ENCODE results near the gene CCDC200. TPM values are rescaled to one million over a fixed set of nuclear protein-coding genes. Genes with fewer than 3 reads are reported as not detected.
A peak's percentile ranks its signal among the peaks of the same experiment; 100 is the strongest.

CCDC200 gene
- total RNA-seq, 2 experiments from 2014 or later = not detected

DNA sequence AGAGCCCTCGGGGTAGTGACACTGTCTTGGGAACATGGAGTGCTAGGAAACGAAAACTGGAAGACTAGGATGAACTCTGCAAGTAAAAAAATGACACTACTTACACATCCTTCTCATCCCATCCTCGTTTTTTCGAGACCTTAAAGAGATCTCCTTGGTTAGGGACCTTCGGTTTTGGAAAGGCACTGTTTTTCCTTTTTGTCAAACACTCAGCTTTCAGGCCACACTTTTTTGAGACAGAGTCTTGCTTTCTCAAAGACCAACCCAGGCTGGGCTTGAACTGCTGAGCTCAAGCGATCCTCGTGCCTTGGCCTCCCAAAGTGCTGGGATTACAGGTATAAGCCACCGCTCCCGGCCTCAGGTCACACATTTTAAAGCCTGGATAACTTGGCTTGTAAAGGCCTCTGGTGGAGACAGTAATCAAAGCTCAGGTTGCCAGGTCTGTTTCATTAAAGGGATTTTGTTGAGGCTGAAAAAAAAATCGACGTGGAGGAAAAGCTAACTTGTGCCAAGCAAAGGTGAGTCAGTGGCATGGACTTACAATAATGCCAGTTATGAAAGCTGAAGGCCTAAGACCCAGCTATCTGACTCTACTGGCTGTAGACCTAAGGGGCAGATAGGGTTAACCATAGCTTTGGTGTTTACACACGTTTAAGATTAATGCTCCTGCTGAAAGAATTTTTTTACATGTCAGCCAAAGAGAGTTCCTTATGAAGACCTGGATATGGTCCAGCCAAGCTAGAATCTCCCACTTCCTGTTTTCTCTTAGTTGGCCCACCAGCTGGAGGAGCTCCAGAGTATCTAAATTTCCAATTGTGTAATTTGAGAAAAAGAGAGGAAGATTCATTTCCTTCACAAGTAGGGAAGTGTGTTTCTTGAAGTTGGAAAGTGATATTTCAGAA, 56.6 kb downstream of the CCDC200 start:
- Histone ChIP-seq H3K79me2 (ENCODE audit: insufficient read depth, low read depth, low read length) (peaks cover 35% of the 10 kb centered on the region; the same call in 1 of the 2 replicates), H3K4me3 (ENCODE audit: low read depth, low read length, poor library complexity, severe bottlenecking) (peak overlapping the region; percentile 82)
- TF ChIP-seq, protein P1, sequence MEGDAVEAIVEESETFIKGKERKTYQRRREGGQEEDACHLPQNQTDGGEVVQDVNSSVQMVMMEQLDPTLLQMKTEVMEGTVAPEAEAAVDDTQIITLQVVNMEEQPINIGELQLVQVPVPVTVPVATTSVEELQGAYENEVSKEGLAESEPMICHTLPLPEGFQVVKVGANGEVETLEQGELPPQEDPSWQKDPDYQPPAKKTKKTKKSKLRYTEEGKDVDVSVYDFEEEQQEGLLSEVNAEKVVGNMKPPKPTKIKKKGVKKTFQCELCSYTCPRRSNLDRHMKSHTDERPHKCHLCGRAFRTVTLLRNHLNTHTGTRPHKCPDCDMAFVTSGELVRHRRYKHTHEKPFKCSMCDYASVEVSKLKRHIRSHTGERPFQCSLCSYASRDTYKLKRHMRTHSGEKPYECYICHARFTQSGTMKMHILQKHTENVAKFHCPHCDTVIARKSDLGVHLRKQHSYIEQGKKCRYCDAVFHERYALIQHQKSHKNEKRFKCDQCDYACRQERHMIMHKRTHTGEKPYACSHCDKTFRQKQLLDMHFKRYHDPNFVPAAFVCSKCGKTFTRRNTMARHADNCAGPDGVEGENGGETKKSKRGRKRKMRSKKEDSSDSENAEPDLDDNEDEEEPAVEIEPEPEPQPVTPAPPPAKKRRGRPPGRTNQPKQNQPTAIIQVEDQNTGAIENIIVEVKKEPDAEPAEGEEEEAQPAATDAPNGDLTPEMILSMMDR (conservative IDR thresholded peaks at IDR 0.05; ENCODE audit: low read length) = peak; percentile 58
- TF ChIP-seq EZH2phosphoT487 (IDR thresholded peaks at IDR 0.05; ENCODE audit: borderline replicate concordance, low read depth, low read length) = no peak

More for the DNA sequence above, 56.6 kb downstream of the CCDC200 start:
- intact Hi-C loops (cut with micrococcal nuclease; ENCODE audit: unreplicated experiment) = loop anchor here (1.0 kb wide), 2 partner anchors 39 to 43 kb away; partner anchors contain the start of gene TMEM106A
- BruUV-seq (replicated peaks) = TSS peak; percentile 91
- peaks cover 24% of the 10 kb centered on the region for H3K4me1 ChIP-seq (ENCODE audit: insufficient read depth, low read length, poor library complexity, severe bottlenecking)
- H3K9me2 ChIP-seq (ENCODE audit: insufficient read depth, low read length) = no peaks in the 10 kb centered on the region
- ChIA-PET POLR2A (interaction anchor here (0.6 to 1.7 kb wide), 6 partner anchors 38 to 165 kb away, joined by 3 to 5 read pairs (median 4); partner anchors contain the start of genes BRCA1, IFI35 and TMEM106A), CTCF (ENCODE audit: unreplicated experiment) (no interaction called here)
- no peaks in the 10 kb centered on the region for H3K36me3 ChIP-seq (ENCODE audit: insufficient read depth, low read length)
- H3K4me2 ChIP-seq (ENCODE audit: low read length) = peak overlapping the region; percentile 86
- no peaks in the 10 kb centered on the region for H3K9me3 ChIP-seq (ENCODE audit: low read length)
- peak; percentile 33 for DNase-seq (ENCODE audit: low spot score)
- no peaks in the 10 kb centered on the region for H4K20me1 ChIP-seq (ENCODE audit: insufficient read depth, low read length)
- H2AFZ ChIP-seq (ENCODE audit: low read length) = peak overlapping the region; percentile 55; the same call in 1 of the 2 replicates
- H3K27ac ChIP-seq (ENCODE audit: low read depth, low read length, poor library complexity, severe bottlenecking) = peak overlapping the region; percentile 82

Small RNA genes lying within 50 kb of the gene (small RNA-seq; reads per million reads assigned to genes)
- gene RF00004 (not detected), gene RNU2-1 (not detected)

Other genes starting within 250 kb of the CCDC200 start
- 0.13 TPM in 1 of 2 replicates, not detected in the other for gene PTGES3L, start 248.5 kb downstream of the CCDC200 start, total RNA-seq (2014; rRNA removed; shearing (Covaris generic))
- gene PTGES3L, start 248.5 kb downstream of the CCDC200 start, total RNA-seq (2022) = 0.68 and 2.1 TPM in 2 replicates
- 11.1 and 12.1 TPM in 2 replicates for gene RUNDC1, start 248.1 kb downstream of the CCDC200 start, total RNA-seq (2014; rRNA removed; shearing (Covaris generic))
- 18.6 and 22.5 TPM in 2 replicates for gene RUNDC1, start 248.1 kb downstream of the CCDC200 start, total RNA-seq (2022)
- gene RPL27, start 230.2 kb downstream of the CCDC200 start, total RNA-seq (2014; rRNA removed; shearing (Covaris generic)) = 1,550 and 2,299 TPM in 2 replicates
- gene RPL27, start 230.2 kb downstream of the CCDC200 start, total RNA-seq (2022) = 1,241 and 1,313 TPM in 2 replicates
- 3.8 and 6.3 TPM in 2 replicates for gene IFI35, start 221.8 kb downstream of the CCDC200 start, total RNA-seq (2014; rRNA removed; shearing (Covaris generic))
- gene IFI35, start 221.8 kb downstream of the CCDC200 start, total RNA-seq (2022) = 8.6 and 10.6 TPM in 2 replicates
- gene VAT1, start 206.2 kb downstream of the CCDC200 start, total RNA-seq (2014; rRNA removed; shearing (Covaris generic)) = 26.2 and 33.1 TPM in 2 replicates
- gene VAT1, start 206.2 kb downstream of the CCDC200 start, total RNA-seq (2022) = 51.3 and 65.3 TPM in 2 replicates
- gene RND2, start 203.4 kb downstream of the CCDC200 start, total RNA-seq (2014; rRNA removed; shearing (Covaris generic)) = not detected in 2 replicates
- 0.30 TPM in 1 of 2 replicates, not detected in the other for gene RND2, start 203.4 kb downstream of the CCDC200 start, total RNA-seq (2022)
- 112 and 134 TPM in 2 replicates for gene BRCA1, start 103.3 kb downstream of the CCDC200 start, total RNA-seq (2014; rRNA removed; shearing (Covaris generic))
- gene BRCA1, start 103.3 kb downstream of the CCDC200 start, total RNA-seq (2022) = 130 and 135 TPM in 2 replicates
- gene NBR1, start 57.4 kb downstream of the CCDC200 start, total RNA-seq (2014; rRNA removed; shearing (Covaris generic)) = 15.2 and 16.2 TPM in 2 replicates
- gene NBR1, start 57.4 kb downstream of the CCDC200 start, total RNA-seq (2022) = 38.6 and 48.3 TPM in 2 replicates
- 7.1 and 9.4 TPM in 2 replicates for gene TMEM106A, start 16.7 kb downstream of the CCDC200 start, total RNA-seq (2014; rRNA removed; shearing (Covaris generic))
- 17.1 and 19.1 TPM in 2 replicates for gene TMEM106A, start 16.7 kb downstream of the CCDC200 start, total RNA-seq (2022)
- not detected in 2 replicates for gene RNU2-1, start 5.4 kb upstream of the CCDC200 start, total RNA-seq (2014; rRNA removed; shearing (Covaris generic))
- 7,263 and 7,340 TPM in 2 replicates for gene RNU2-1, start 5.4 kb upstream of the CCDC200 start, total RNA-seq (2022)
- gene ARL4D, start 170.4 kb upstream of the CCDC200 start, total RNA-seq (2014; rRNA removed; shearing (Covaris generic)) = 0.64 and 1.4 TPM in 2 replicates
- gene ARL4D, start 170.4 kb upstream of the CCDC200 start, total RNA-seq (2022) = 0.72 and 0.83 TPM in 2 replicates

All from OCI-LY7 (cell line).